ENCODE results near the gene PAN2. TPM values are rescaled to one million over a fixed set of nuclear protein-coding genes. Genes with fewer than 3 reads are reported as not detected.

Gene PAN2
- total RNA-seq, 1 experiment from 2014 or later: 35.4 TPM

GRCh38 chr12:56271031-56271430, 62.8 kb downstream of the PAN2 start:
- Mint-ChIP-seq H3K4me1 (peaks cover 11 to 12% of the 10 kb centered on the region in 2 experiments), H3K4me3 (peak overlapping the region in 1 of 2 experiments; percentile 12; a peak in 2 of 5 replicates), H3K9me3 (no peaks in the 10 kb centered on the region; a peak in 1 of 5 replicates), H3K27me3 (ENCODE audit: low read depth) (no peaks in the 10 kb centered on the region), H3K36me3 (ENCODE audit: insufficient read depth in 1 of 3, low read depth in 3 of 3) (peaks cover 35 to 70% (median 55%) of the 10 kb centered on the region in 3 experiments; a peak in 6 of 7 replicates), H3K27ac (no peak overlapping the region)
- no peak overlapping the region for H2BK15ac ChIP-seq (ENCODE audit: low read depth, low read length)
- no peak overlapping the region for H4K8ac ChIP-seq (replicated peaks; ENCODE audit: insufficient read length, low read depth, low read length)
- no peak overlapping the region for H2BK120ac ChIP-seq (ENCODE audit: low read depth, low read length, poor library complexity, severe bottlenecking)
- no peak overlapping the region for H3K4me2 ChIP-seq (ENCODE audit: insufficient read depth, insufficient read length, low read length)
- no peaks in the 10 kb centered on the region for H3K27me3 ChIP-seq (ENCODE audit: insufficient read depth, low read length)
- H3K18ac ChIP-seq (ENCODE audit: insufficient read length, low read depth, low read length): no peak overlapping the region
- TF ChIP-seq CTCF (conservative IDR thresholded peaks at IDR 0.05): peak; percentile 68
- no peak overlapping the region for H2AFZ ChIP-seq (ENCODE audit: low read length)
- DNase-seq: no peak
- no peak overlapping the region for H2BK20ac ChIP-seq (ENCODE audit: low read depth, low read length, poor library complexity, severe bottlenecking)
- H3K9me3 ChIP-seq (ENCODE audit: control insufficient read depth, low read depth, low read length): no peaks in the 10 kb centered on the region
- no peaks in the 10 kb centered on the region for H4K20me1 ChIP-seq (ENCODE audit: control insufficient read depth, insufficient read depth, insufficient read length)
- WGBS (ENCODE audit: extremely low coverage, insufficient read length, low lambda C conversion rate): no CpG with 5 or more reads among the region's 1 CpG
- no peak overlapping the region for H3T11ph ChIP-seq (ENCODE audit: low read length)
- H2BK12ac ChIP-seq (ENCODE audit: insufficient read length, low read depth, low read length): no peak overlapping the region
- no peak overlapping the region for H3K9ac ChIP-seq (ENCODE audit: extremely low read depth, insufficient read length, low read length)
- H3K23me2 ChIP-seq (ENCODE audit: insufficient read length, low read depth, low read length, poor library complexity, severe bottlenecking): peaks cover 3% of the 10 kb centered on the region
- no peak overlapping the region for H3K4ac ChIP-seq (ENCODE audit: low read depth, low read length)
- H4K91ac ChIP-seq (ENCODE audit: insufficient read length, low read depth, low read length): no peak overlapping the region
- no peaks in the 10 kb centered on the region for H3K79me2 ChIP-seq (ENCODE audit: insufficient read depth, low read length)
- no peak overlapping the region for H3K27ac ChIP-seq (ENCODE audit: insufficient read length, low read depth, low read length)
- H4K5ac ChIP-seq (ENCODE audit: insufficient read length, low read depth, low read length): no peak overlapping the region
- H3K4me1 ChIP-seq (ENCODE audit: insufficient read depth, low read length): no peaks in the 10 kb centered on the region
- no peak overlapping the region for H3K23ac ChIP-seq (ENCODE audit: insufficient read length, low read depth, low read length)
- no peak overlapping the region for H2BK5ac ChIP-seq (ENCODE audit: insufficient read length, low read length)
- H3K79me1 ChIP-seq (ENCODE audit: insufficient read depth, low read depth, low read length, poor library complexity, severe bottlenecking): no peaks in the 10 kb centered on the region
- H3K56ac ChIP-seq (ENCODE audit: insufficient read length, low read depth, low read length): no peak overlapping the region
- H3K14ac ChIP-seq (ENCODE audit: insufficient read depth, low read length): no peak overlapping the region
- H2AK5ac ChIP-seq (ENCODE audit: insufficient read length, low read length): no peak overlapping the region

All from H9 (cell line).